Measurements from ENCODE around the gene FAM20A. TPM values are rescaled to one million over a fixed set of nuclear protein-coding genes. Genes with fewer than 3 reads are reported as not detected.

The FAM20A gene
- total RNA-seq, 3 donors from 2014 or later (not counting 1 experiment from before 2014, with no cell fraction given) = 0.38 to 1.3 (median 0.66) TPM

GRCh38 chr17:68601565-68602288 lies 560 bp upstream of the FAM20A start:
- Mint-ChIP-seq H3K4me3 (peak overlapping the region; percentile 42), H3K27me3 (ENCODE audit: low read depth in 2 of 2) (peaks cover 36 to 64% of the 10 kb centered on the region in 2 donors), H3K36me3 (no peaks in the 10 kb centered on the region), H3K27ac (no peak overlapping the region), H3K9me3 (no peaks in the 10 kb centered on the region), H3K4me1 (peaks cover 0 to 13% of the 10 kb centered on the region in 2 donors)
- H3K4me1 ChIP-seq (ENCODE audit: control insufficient read depth, insufficient read depth, low read length) = peaks cover 14% of the 10 kb centered on the region
- no peaks in the 10 kb centered on the region for H3K9me3 ChIP-seq (ENCODE audit: control insufficient read depth, insufficient read depth, low read length)
- H3K27ac ChIP-seq (ENCODE audit: low read length) = no peak overlapping the region
- intact Hi-C loops (cut with micrococcal nuclease) = no loop called here
- H3K36me3 ChIP-seq (ENCODE audit: control insufficient read depth, insufficient read depth, low read length) = no peaks in the 10 kb centered on the region
- H3K27me3 ChIP-seq (ENCODE audit: control insufficient read depth, insufficient read depth, low read length) = peaks cover 24% of the 10 kb centered on the region
- no peak for TF ChIP-seq CTCF (IDR thresholded peaks at IDR 0.05)
- DNase-seq = no peak
- WGBS (ENCODE audit: insufficient coverage) = 48% methylated on average over 3 of the region's 6 CpGs
- H3K4me3 ChIP-seq (ENCODE audit: low read length) = no peak overlapping the region
- ATAC-seq = no peak

GRCh38 chr17:68600067-68600930 lies 868 bp downstream of the FAM20A start:
- Histone ChIP-seq H3K4me1 (ENCODE audit: control insufficient read depth, insufficient read depth, low read length) (peaks cover 14% of the 10 kb centered on the region), H3K9me3 (ENCODE audit: control insufficient read depth, insufficient read depth, low read length) (no peaks in the 10 kb centered on the region), H3K27ac (ENCODE audit: low read length) (no peak overlapping the region), H3K27me3 (ENCODE audit: control insufficient read depth, insufficient read depth, low read length) (peaks cover 24% of the 10 kb centered on the region), H3K4me3 (ENCODE audit: low read length) (no peak overlapping the region), H3K36me3 (ENCODE audit: control insufficient read depth, insufficient read depth, low read length) (no peaks in the 10 kb centered on the region)
- H3K27me3 Mint-ChIP-seq (ENCODE audit: low read depth in 2 of 2) = peaks cover 47 to 78% of the 10 kb centered on the region in 2 donors
- intact Hi-C loops (cut with micrococcal nuclease) = no loop called here
- H3K36me3 Mint-ChIP-seq = no peaks in the 10 kb centered on the region
- ATAC-seq = peak in 2 of 3 donors; percentile 44 to 63
- H3K4me1 Mint-ChIP-seq = peaks cover 8 to 14% of the 10 kb centered on the region in 2 donors
- H3K27ac Mint-ChIP-seq = no peak overlapping the region
- no peak for TF ChIP-seq CTCF (IDR thresholded peaks at IDR 0.05)
- H3K4me3 Mint-ChIP-seq = no peak overlapping the region
- H3K9me3 Mint-ChIP-seq = no peaks in the 10 kb centered on the region
- DNase-seq = no peak
- 2% methylated on average over 88 of the region's 88 CpGs for WGBS (ENCODE audit: insufficient coverage)

- no peak for TF ChIP-seq CTCF (IDR thresholded peaks at IDR 0.05)
- intact Hi-C loops (cut with micrococcal nuclease) = no loop called here
- ATAC-seq (no peak), DNase-seq (no peak)
- Histone ChIP-seq H3K27me3 (ENCODE audit: control insufficient read depth, insufficient read depth, low read length) (peaks cover 24% of the 10 kb centered on the region), H3K27ac (ENCODE audit: low read length) (no peak overlapping the region), H3K4me3 (ENCODE audit: low read length) (no peak overlapping the region), H3K9me3 (ENCODE audit: control insufficient read depth, insufficient read depth, low read length) (no peaks in the 10 kb centered on the region), H3K36me3 (ENCODE audit: control insufficient read depth, insufficient read depth, low read length) (no peaks in the 10 kb centered on the region), H3K4me1 (ENCODE audit: control insufficient read depth, insufficient read depth, low read length) (peaks cover 14% of the 10 kb centered on the region)
- peak overlapping the region; percentile 64 for H3K4me3 Mint-ChIP-seq
- no peak overlapping the region for H3K27ac Mint-ChIP-seq
- peaks cover 50 to 79% of the 10 kb centered on the region in 2 donors for H3K27me3 Mint-ChIP-seq (ENCODE audit: low read depth in 2 of 2)
- whole genome bisulfite sequencing (ENCODE audit: insufficient coverage) = 30% methylated on average over 18 of the region's 18 CpGs
- no peaks in the 10 kb centered on the region for H3K36me3 Mint-ChIP-seq
- peaks cover 13 to 16% of the 10 kb centered on the region in 2 donors for H3K4me1 Mint-ChIP-seq
- no peaks in the 10 kb centered on the region for H3K9me3 Mint-ChIP-seq
These were observed 1.6 kb downstream of the FAM20A start for GRCh38 chr17:68599552-68600066.

Data from natural killer cell (primary cell).